T1000 (cell line): ENCODE results near the gene NDUFB10.
"Not testable (repeated sequence)": the region's sequence is repeated elsewhere in the genome, so short reads cannot be mapped to it uniquely, and the experiment has no call there.

Experiments used
- DNase-seq: peaks from one replicate; lab custom pipeline; 2025; ENCODE audit warnings: mixed read lengths; lab: John Stamatoyannopoulos, UW

NDUFB10 gene

GRCh38 chr16:1946495-1947368 is 12.6 kb upstream of the NDUFB10 start:
- no peak for DNase-seq

GRCh38 chr16:1947369-1947670 is 12.0 kb upstream of the NDUFB10 start:
- DNase-seq: no peak

GRCh38 chr16:1949507-1949906 is 9.8 kb upstream of the NDUFB10 start:
- no peak for DNase-seq

GRCh38 chr16:1950047-1950446 is 9.3 kb upstream of the NDUFB10 start:
- DNase-seq: no peak

- DNase-seq: no peak
These were observed 8.8 kb upstream of the NDUFB10 start for GRCh38 chr16:1950559-1950958.

GRCh38 chr16:1953734-1954133 is 5.6 kb upstream of the NDUFB10 start:
- DNase-seq: no peak

- peak; percentile 42 for DNase-seq
These were observed 1.8 kb upstream of the NDUFB10 start for GRCh38 chr16:1957434-1958142.

GRCh38 chr16:1958143-1958491 is 1.2 kb upstream of the NDUFB10 start:
- not testable (repeated sequence) for DNase-seq

- no peak for DNase-seq
These were observed 546 bp upstream of the NDUFB10 start for GRCh38 chr16:1958715-1959268.

- no peak for DNase-seq
These were observed 1.6 kb downstream of the NDUFB10 start for GRCh38 chr16:1960665-1961630.

- DNase-seq: no peak
These were observed 2.3 kb downstream of the NDUFB10 start for GRCh38 chr16:1961651-1962067.

- DNase-seq: not testable (repeated sequence)
These were observed 3.1 kb downstream of the NDUFB10 start for GRCh38 chr16:1962161-1963153.

GRCh38 chr16:1963806-1964505 is 4.6 kb downstream of the NDUFB10 start:
- DNase-seq: no peak

- DNase-seq: peak; percentile 98
These were observed 5.4 kb downstream of the NDUFB10 start, which contains the start of gene RPS2 for GRCh38 chr16:1964506-1965395. Gene RPS2 (minus strand): TSS chr16:1964826. CDS start chr16:1964625, 201 bp downstream.

- DNase-seq: no peak
These were observed 6.2 kb downstream of the NDUFB10 start for GRCh38 chr16:1965396-1966001.

- no peak for DNase-seq
These were observed 7.1 kb downstream of the NDUFB10 start, which contains the start of gene RNF151 for GRCh38 chr16:1966460-1966859. Gene RNF151 (plus strand): TSS chr16:1966856. CDS start chr16:1966882, 26 bp downstream.

- DNase-seq: no peak
These were observed 9.0 kb downstream of the NDUFB10 start for GRCh38 chr16:1968146-1968953.
